Ovary (tissue), 3 donors: Measurements from ENCODE around the gene CIROP.

Experiments used
- EP300 ChIP-seq: sonication (generic); formaldehyde crosslinking; IDR thresholded peaks from one replicate; pipeline ENCODE4 v1.6.1; 2017; ENCODE audit warnings: antibody characterized with exemption
- POLR2A ChIP-seq: fragments of 450-650 bp; IDR thresholded peaks from one replicate; pipeline ENCODE4 v1.6.1; 2017; ENCODE audit warnings: antibody characterized with exemption, mild to moderate bottlenecking, moderate library complexity
- TF ChIP-seq, protein P1 (sequence below), 3 donors: fragments of 450-650 bp in 2 of 3; fragments of 200-600 bp in 1 of 3; IDR thresholded peaks; one replicate each; pipeline versions ENCODE4 v1.5.1 to v1.8.0; 2016 to 2022; ENCODE audit warnings: antibody characterized with exemption in 3 of 3, mild to moderate bottlenecking in 1 of 3
- donor health status: DM: no; HTN: no; CAD: no.

DNA sequence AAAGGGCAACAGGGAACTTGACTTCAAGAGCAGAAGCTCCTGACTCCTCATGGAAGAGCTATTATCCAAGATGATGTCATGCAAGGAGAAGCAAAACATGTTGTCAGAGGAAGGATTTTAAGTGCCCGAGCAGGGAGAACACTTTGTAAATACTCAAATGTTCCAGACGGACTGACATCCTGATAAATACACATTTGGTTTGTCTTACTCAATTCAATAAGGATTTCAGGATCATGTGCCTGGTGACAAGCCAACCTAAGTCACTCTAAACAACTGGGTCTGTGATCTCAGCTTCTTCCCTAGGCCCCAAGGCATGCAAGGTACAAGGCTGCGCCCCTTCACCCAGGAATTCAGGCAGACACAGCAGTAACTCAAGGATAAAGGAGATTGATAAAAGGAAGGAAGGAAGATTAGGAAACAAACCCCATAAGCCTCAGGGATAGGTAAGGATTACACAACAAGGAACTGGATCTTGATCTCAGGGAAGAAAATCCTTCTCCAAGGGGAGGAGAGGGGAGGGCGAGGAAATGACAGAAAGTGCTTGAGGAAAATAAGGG lies 41.1 kb upstream of the CIROP start:
- TF ChIP-seq, protein P1, sequence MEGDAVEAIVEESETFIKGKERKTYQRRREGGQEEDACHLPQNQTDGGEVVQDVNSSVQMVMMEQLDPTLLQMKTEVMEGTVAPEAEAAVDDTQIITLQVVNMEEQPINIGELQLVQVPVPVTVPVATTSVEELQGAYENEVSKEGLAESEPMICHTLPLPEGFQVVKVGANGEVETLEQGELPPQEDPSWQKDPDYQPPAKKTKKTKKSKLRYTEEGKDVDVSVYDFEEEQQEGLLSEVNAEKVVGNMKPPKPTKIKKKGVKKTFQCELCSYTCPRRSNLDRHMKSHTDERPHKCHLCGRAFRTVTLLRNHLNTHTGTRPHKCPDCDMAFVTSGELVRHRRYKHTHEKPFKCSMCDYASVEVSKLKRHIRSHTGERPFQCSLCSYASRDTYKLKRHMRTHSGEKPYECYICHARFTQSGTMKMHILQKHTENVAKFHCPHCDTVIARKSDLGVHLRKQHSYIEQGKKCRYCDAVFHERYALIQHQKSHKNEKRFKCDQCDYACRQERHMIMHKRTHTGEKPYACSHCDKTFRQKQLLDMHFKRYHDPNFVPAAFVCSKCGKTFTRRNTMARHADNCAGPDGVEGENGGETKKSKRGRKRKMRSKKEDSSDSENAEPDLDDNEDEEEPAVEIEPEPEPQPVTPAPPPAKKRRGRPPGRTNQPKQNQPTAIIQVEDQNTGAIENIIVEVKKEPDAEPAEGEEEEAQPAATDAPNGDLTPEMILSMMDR (IDR thresholded peaks at IDR 0.05) = no peak
- TF ChIP-seq EP300 (no peak), POLR2A (no peak)
